Gastroesophageal sphincter (tissue), 4 donors: ENCODE data around the gene PTPN20. TPM values are rescaled to one million over a fixed set of nuclear protein-coding genes. Genes with fewer than 3 reads are reported as not detected.

ENCODE experiments used
- ATAC-seq: fragments of 150-250 bp; one replicate; pipeline ENCODE4 v1.9.1; 2016; ENCODE audit warnings: mild to moderate bottlenecking, moderate library complexity
- H3K27ac ChIP-seq, 4 donors: fragments of 200-600 bp; sonication (generic) in 3 of 4; 1 replicate in 3 of 4; 2 replicates in 1 of 4; pipeline ENCODE4 v1.5.1; 2016 to 2019
- H3K27me3 ChIP-seq: fragments of 200-600 bp; sonication (generic); one replicate; pipeline ENCODE4 v1.5.1; 2019
- H3K36me3 ChIP-seq, 2 donors: fragments of 200-600 bp; sonication (generic); one replicate each; pipeline ENCODE4 v1.5.1; 2019; ENCODE audit warnings: control low read depth in 1 of 2
- H3K4me1 ChIP-seq, 3 donors: fragments of 200-600 bp; sonication (generic); 1 replicate in 2 of 3; 2 replicates in 1 of 3; pipeline ENCODE4 v1.5.1; 2016 to 2019; ENCODE audit warnings: control low read depth in 2 of 3
- H3K4me3 ChIP-seq, 2 donors: fragments of 200-600 bp; sonication (generic); one replicate each; pipeline ENCODE4 v1.5.1; 2019; ENCODE audit warnings: mild to moderate bottlenecking in 1 of 2, moderate library complexity in 1 of 2
- H3K9me3 ChIP-seq, 3 donors: fragments of 200-600 bp; sonication (generic); one replicate each; pipeline ENCODE4 v1.5.1; 2017 to 2019; ENCODE audit warnings: control low read depth in 2 of 3
- CTCF ChIP-seq, 4 experiments: fragments of 200-600 bp in 2 of 4; fragments of 450-650 bp in 2 of 4; sonication (generic) in 1 of 4; IDR thresholded peaks; one replicate each; pipeline ENCODE4 v1.5.1; 2017 to 2019; ENCODE audit warnings: antibody characterized with exemption in 4 of 4, mild to moderate bottlenecking in 2 of 4, moderate library complexity in 2 of 4
- EP300 ChIP-seq: sonication (generic); formaldehyde crosslinking; IDR thresholded peaks from one replicate; pipeline ENCODE4 v1.6.1; 2017; ENCODE audit warnings: antibody characterized with exemption, mild to moderate bottlenecking
- POLR2A ChIP-seq, 2 donors: fragments of 450-650 bp; IDR thresholded peaks; one replicate each; pipeline ENCODE4 v1.6.1; 2017; ENCODE audit warnings: antibody characterized with exemption in 2 of 2, mild to moderate bottlenecking in 2 of 2, moderate library complexity in 1 of 2
- POLR2AphosphoS5 ChIP-seq: sonication (generic); formaldehyde crosslinking; IDR thresholded peaks from one replicate; pipeline ENCODE4 v1.6.1; 2017; ENCODE audit warnings: antibody characterized with exemption
- WGBS, 2 donors: methylation state at CpG; one replicate each; pipeline ENCODE4 v1.1.5; 2018; ENCODE audit warnings: low coverage in 1 of 2; 5-methylcytosine and 5-hydroxymethylcytosine counted together
- total RNA-seq, 4 donors: library from RNA; depleted of rRNA; stranded (reverse); fragments of >200 nt; gene quantifications; one replicate each; pipeline ENCODE4 v1.1.0, GENCODE V29; 2016

Gene PTPN20
- total RNA-seq, 4 donors from 2014 or later: 0.94 to 9.5 (median 2.8) TPM

- H3K27ac ChIP-seq: no peak overlapping the region
- no peaks in the 10 kb centered on the region for H3K27me3 ChIP-seq
- WGBS, 2 donors: 81 to 84% methylated on average over 5 to 17 of the region's 19 CpGs
- H3K36me3 ChIP-seq: no peaks in the 10 kb centered on the region
- no peaks in the 10 kb centered on the region for H3K9me3 ChIP-seq
- no peak overlapping the region for H3K4me3 ChIP-seq
- H3K4me1 ChIP-seq: peaks cover 0 to 11% (median 0%) of the 10 kb centered on the region in 3 donors
- ATAC-seq: no peak
- TF ChIP-seq EP300 (no peak), POLR2AphosphoS5 (no peak), CTCF (IDR thresholded peaks at IDR 0.05) (no peak), POLR2A (IDR thresholded peaks at IDR 0.05) (no peak)
Measured at GRCh38 chr10:47042780-47043750, 131.8 kb downstream of the PTPN20 start.

- Histone ChIP-seq H3K4me1 (peaks cover 0 to 16% (median 0%) of the 10 kb centered on the region in 3 donors), H3K4me3 (no peak overlapping the region), H3K9me3 (no peaks in the 10 kb centered on the region), H3K27ac (no peak overlapping the region), H3K36me3 (no peaks in the 10 kb centered on the region), H3K27me3 (no peaks in the 10 kb centered on the region)
- WGBS, 2 donors: 20 to 67% methylated on average over 2 to 4 of the region's 15 CpGs
- no peak for ATAC-seq
- TF ChIP-seq EP300 (no peak), POLR2A (IDR thresholded peaks at IDR 0.05) (no peak), POLR2AphosphoS5 (no peak), CTCF (IDR thresholded peaks at IDR 0.05) (no peak)
Measured at GRCh38 chr10:47043928-47044538, 132.8 kb downstream of the PTPN20 start.

GRCh38 chr10:47044741-47045140 lies 133.5 kb downstream of the PTPN20 start:
- ATAC-seq: no peak
- no peaks in the 10 kb centered on the region for H3K9me3 ChIP-seq
- H3K36me3 ChIP-seq: no peaks in the 10 kb centered on the region
- no CpG with 5 or more reads among the region's 2 CpGs for WGBS, 2 donors
- peaks cover 0 to 16% (median 0%) of the 10 kb centered on the region in 3 donors for H3K4me1 ChIP-seq
- no peaks in the 10 kb centered on the region for H3K27me3 ChIP-seq
- no peak overlapping the region for H3K27ac ChIP-seq
- TF ChIP-seq POLR2A (IDR thresholded peaks at IDR 0.05): no peak
- TF ChIP-seq POLR2AphosphoS5: no peak
- TF ChIP-seq EP300: no peak
- TF ChIP-seq CTCF (IDR thresholded peaks at IDR 0.05): no peak
- H3K4me3 ChIP-seq: no peak overlapping the region

GRCh38 chr10:47045331-47045861 lies 134.2 kb downstream of the PTPN20 start:
- WGBS, 2 donors: 94% methylated on average over 3 of the region's 8 CpGs; no CpG with 5 or more reads in 1 of the 2 donors

More at GRCh38 chr10:47045331-47045861, 134.2 kb downstream of the PTPN20 start:
- H3K4me3 ChIP-seq: no peak overlapping the region
- TF ChIP-seq POLR2AphosphoS5 (no peak), EP300 (no peak), CTCF (IDR thresholded peaks at IDR 0.05) (no peak), POLR2A (IDR thresholded peaks at IDR 0.05) (no peak)
- no peak overlapping the region for H3K27ac ChIP-seq
- no peaks in the 10 kb centered on the region for H3K27me3 ChIP-seq
- ATAC-seq: no peak
- H3K4me1 ChIP-seq: peaks cover 0 to 16% (median 0%) of the 10 kb centered on the region in 3 donors
- no peaks in the 10 kb centered on the region for H3K36me3 ChIP-seq
- no peaks in the 10 kb centered on the region for H3K9me3 ChIP-seq
